ENCODE measurements around the gene ZNG1E.
"Not testable (repeated sequence)": the region's sequence is repeated elsewhere in the genome, so short reads cannot be mapped to it uniquely, and the experiment has no call there.

The ZNG1E gene

DNA sequence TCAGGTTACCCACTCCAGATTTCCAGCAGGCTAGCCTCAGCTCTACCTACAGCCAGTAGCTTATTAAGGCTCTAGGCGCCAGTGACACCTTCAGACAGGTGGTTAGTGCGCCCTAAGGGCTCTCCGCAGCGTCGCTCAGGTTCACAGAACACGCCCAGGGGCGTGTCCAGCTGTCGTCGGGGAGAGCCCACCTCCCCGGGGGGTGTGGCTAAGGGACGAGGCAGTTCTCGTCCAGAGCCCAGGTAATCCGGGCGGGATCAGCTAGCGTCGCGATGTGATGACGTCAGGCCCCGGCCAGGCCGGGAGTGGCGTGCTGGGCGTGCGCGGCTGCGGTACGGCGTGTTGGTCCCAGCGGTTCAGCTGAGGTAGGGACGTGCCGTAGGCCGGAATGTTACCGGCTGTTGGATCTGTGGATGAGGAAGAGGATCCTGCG is at the start of gene ZNG1E:
Gene ZNG1E (plus strand): TSS at position 340 of the 433 bp plus-strand sequence. CDS start 49 bp downstream, at position 389.
- DNase-seq (ENCODE audit: low read depth) = peak; percentile 94
- H3K4me3 ChIP-seq (ENCODE audit: low read depth, low read length) = peak within 1 kb of the TSS; percentile 47

DNA sequence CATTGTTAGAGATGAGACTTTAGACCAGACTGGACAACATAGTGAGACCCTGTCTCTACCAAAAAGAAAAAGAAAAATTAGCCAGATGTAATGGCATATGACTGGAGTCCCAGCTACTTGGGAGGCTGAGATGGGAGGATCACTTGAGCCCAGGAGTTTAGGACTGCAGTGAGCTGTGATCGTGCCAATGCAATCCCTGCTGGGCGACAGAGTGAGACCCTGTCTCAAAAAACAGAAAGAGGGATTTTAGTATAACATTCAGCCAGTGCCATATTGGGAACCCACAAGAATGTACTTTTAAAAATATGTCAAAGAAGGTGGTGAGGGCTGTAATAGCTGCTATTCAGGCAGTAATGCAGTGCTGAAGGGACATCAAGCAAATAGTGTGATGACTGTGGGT is 2.1 kb upstream of the ZNG1E start:
- not testable (repeated sequence) for DNase-seq (ENCODE audit: low read depth); H3K4me3 ChIP-seq (ENCODE audit: low read depth, low read length)

More for the DNA sequence above, at the start of gene ZNG1E:
- TF ChIP-seq, protein P1, sequence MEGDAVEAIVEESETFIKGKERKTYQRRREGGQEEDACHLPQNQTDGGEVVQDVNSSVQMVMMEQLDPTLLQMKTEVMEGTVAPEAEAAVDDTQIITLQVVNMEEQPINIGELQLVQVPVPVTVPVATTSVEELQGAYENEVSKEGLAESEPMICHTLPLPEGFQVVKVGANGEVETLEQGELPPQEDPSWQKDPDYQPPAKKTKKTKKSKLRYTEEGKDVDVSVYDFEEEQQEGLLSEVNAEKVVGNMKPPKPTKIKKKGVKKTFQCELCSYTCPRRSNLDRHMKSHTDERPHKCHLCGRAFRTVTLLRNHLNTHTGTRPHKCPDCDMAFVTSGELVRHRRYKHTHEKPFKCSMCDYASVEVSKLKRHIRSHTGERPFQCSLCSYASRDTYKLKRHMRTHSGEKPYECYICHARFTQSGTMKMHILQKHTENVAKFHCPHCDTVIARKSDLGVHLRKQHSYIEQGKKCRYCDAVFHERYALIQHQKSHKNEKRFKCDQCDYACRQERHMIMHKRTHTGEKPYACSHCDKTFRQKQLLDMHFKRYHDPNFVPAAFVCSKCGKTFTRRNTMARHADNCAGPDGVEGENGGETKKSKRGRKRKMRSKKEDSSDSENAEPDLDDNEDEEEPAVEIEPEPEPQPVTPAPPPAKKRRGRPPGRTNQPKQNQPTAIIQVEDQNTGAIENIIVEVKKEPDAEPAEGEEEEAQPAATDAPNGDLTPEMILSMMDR (IDR thresholded peaks at IDR 0.05; ENCODE audit: control insufficient read depth, extremely low read depth, insufficient read depth) = peak; percentile 39

DNA sequence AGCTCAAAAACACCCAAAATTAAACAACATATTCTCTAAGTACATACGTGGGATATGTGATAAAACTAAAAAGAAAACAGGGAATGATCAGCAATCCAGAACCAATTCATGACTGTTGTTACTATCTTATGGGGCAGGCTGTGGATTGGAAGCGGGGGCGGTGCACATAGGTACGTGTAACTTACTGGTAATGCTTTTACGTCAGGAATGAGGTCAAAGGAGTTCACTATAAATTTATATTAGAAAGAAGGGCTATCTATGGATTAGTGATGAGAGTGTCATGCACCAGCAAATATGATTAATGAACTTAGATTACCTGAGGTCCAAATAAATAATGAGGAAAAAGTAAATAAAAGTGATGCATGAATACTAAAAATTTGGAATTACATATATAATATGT is 710 bp upstream of the ZNG1E start:
- DNase-seq (ENCODE audit: low read depth); H3K4me3 ChIP-seq (ENCODE audit: low read depth, low read length): not testable (repeated sequence)

DNA sequence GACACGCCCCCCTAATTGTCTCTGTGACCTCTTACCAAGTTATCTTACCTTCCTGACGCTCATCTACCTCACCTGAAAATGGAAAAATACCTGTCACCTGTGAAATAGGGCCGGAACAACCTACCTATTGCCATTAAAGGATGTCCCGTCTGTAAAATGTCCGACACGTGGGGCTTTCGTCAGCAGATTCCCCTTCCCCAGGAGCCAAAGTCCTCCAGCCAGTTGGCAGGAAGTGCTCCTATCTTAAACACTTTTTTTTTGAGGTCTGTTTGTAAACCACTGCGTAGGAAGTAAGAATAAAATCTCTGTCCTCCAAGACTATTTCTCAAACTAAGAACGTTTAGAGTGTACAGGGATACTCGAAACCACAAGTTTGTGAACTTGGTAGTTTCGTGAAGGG is 661 bp downstream of the ZNG1E start:
- DNase-seq (ENCODE audit: low read depth) = not testable (repeated sequence)
- peak overlapping the region; percentile 47 for H3K4me3 ChIP-seq (ENCODE audit: low read depth, low read length)

DNA sequence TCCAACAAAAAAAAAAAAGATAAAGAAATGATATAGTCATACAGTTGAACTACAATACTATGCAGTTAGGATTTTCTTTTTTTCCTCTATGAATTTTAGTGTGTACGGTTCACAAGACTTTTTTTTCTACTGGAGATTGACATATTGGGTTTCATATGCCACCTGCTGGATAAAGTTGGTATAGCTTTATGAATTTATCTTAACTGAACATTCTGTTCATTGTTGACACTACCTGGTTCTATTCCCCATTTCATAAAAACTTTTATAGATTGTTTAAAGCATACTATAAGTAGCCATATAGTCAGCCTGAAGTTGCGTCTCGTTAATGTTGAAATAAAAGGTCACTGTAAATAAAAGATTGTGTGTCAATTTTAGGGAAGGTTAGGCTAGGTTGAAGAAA is 2.8 kb downstream of the ZNG1E start:
- not testable (repeated sequence) for H3K4me3 ChIP-seq (ENCODE audit: low read depth, low read length)
- DNase-seq (ENCODE audit: low read depth) = peak; percentile 41

DNA sequence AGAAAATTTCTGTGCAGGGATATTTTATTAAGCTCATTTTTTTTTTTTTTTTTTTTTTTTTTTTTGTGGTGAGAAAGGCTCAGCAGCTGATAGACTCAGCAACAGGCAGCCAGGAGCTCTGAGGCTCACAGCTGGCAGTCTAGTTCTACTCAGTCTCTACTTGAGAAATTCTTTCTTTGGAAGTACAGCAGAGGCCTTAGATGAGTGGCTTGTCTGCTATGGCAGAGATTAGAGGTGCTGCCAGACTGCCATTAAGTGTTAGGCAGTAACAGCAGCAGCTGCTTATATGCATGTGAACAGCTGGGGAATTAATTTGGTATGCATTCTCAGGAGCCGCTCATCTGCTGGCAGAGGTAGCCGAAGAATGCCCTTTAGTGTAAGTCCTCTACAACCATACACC is 27.8 kb downstream of the ZNG1E start:
- not testable (repeated sequence) for DNase-seq (ENCODE audit: low read depth)

DNA sequence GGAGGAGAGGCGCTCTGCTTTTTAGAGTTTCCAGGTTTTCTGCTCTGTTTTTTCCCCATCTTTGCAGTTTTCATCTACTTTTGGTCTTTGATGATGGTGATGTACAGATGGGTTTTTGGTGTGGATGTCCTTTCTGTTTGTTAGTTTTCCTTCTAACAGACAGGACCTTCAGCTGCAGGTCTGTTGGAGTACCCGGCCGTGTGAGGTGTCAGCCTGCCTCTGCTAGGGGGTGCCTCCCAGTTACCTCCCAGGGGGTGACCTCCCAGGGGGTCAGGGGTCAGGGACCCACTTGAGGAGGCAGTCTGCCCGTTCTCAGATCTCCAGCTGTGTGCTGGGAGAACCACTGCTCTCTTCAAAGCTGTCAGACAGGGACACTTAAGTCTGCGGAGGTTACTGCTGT is 38.7 kb downstream of the ZNG1E start:
- DNase-seq (ENCODE audit: low read depth); H3K4me3 ChIP-seq (ENCODE audit: low read depth, low read length): not testable (repeated sequence)

More for the DNA sequence above, 27.8 kb downstream of the ZNG1E start:
- not testable (repeated sequence) for H3K4me3 ChIP-seq (ENCODE audit: low read depth, low read length)

DNA sequence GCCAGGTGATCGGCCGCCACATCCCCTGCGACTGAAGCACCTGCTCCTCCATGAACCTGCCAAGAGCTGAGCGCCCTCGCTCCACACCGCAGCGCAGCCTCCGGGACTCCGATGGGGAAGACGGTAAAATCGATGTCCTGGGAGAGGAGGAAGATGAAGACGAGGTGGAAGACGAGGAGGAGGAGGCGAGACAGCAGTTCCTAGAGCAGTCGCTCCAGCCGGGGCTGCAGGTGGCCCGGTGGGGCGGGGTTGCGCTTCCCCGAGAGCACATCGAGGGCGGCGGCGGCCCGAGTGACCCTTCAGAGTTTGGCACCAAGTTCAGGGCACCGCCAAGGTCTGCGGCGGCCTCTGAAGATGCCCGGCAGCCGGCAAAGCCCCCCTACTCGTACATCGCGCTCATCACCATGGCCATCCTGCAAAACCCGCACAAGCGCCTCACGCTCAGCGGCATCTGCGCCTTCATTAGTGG is 61.4 kb downstream of the ZNG1E start, which contains the start of gene FOXD4L4:
Gene FOXD4L4 (plus strand): TSS at position 51 of the 469 bp plus-strand sequence. CDS start 0 bp downstream, at position 51.
- not testable (repeated sequence) for DNase-seq (ENCODE audit: low read depth); H3K4me3 ChIP-seq (ENCODE audit: low read depth, low read length)

DNA sequence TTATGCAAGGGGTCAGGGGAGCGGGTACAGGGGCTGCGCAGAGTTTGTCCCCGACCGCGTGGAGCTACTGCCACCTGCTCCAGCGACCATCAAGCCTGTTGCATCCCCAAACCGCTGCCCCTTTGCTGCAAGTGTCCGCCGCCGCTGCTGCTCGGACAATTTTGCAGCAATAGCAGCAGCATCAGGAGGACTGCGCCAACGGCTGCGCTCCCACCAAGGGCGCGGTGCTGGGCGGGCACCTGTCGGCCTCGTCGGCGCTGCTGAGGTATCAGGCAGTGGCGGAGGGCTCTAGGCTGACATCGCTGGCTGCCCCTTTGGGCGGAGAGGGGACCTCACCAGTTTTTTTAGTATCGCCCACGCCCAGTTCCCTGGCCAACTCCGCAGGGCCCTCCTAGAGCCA is 62.4 kb downstream of the ZNG1E start:
- not testable (repeated sequence) for DNase-seq (ENCODE audit: low read depth); H3K4me3 ChIP-seq (ENCODE audit: low read depth, low read length)

All from LNCaP clone FGC (cell line).